HK-2 (cell line): ENCODE data around the gene MDC1.
"Not testable (repeated sequence)": the region's sequence is repeated elsewhere in the genome, so short reads cannot be mapped to it uniquely, and the experiment has no call there.

Experiments
- DNase-seq: peaks from one replicate; pipeline ENCODE4 v3.0.0-alpha.2; 2018; ENCODE audit not compliant: unreplicated experiment

Gene MDC1

GRCh38 chr6:30683183-30683979 lies 33.7 kb downstream of the MDC1 start:
- no peak for DNase-seq

GRCh38 chr6:30682143-30683117 lies 34.7 kb downstream of the MDC1 start:
- DNase-seq: peak; percentile 82

- DNase-seq: no peak
Observed at GRCh38 chr6:30681766-30682142, 35.3 kb downstream of the MDC1 start.

GRCh38 chr6:30679765-30680535 lies 37.1 kb downstream of the MDC1 start:
- no peak for DNase-seq

- DNase-seq: peak; percentile 62
Observed at GRCh38 chr6:30678964-30679726, 37.9 kb downstream of the MDC1 start.

- no peak for DNase-seq
Observed at GRCh38 chr6:30676660-30677285, 40.3 kb downstream of the MDC1 start.

GRCh38 chr6:30672445-30673253 lies 44.4 kb downstream of the MDC1 start, which contains the start of gene DHX16:
Gene DHX16, minus strand, starts transcription at chr6:30673006. Its CDS starts 165 bp downstream, at chr6:30672841.
- DNase-seq: peak; percentile 96

GRCh38 chr6:30670760-30671527 lies 46.1 kb downstream of the MDC1 start:
- DNase-seq: no peak

- DNase-seq: peak; percentile 31
Observed at GRCh38 chr6:30666300-30666699, 50.8 kb downstream of the MDC1 start.

- no peak for DNase-seq
Observed at GRCh38 chr6:30664994-30665767, 51.9 kb downstream of the MDC1 start.

GRCh38 chr6:30657922-30658321 lies 59.2 kb downstream of the MDC1 start:
- not testable (repeated sequence) for DNase-seq

- no peak for DNase-seq
Observed at GRCh38 chr6:30657454-30657853, 59.6 kb downstream of the MDC1 start.

GRCh38 chr6:30656513-30656912 lies 60.6 kb downstream of the MDC1 start:
- no peak for DNase-seq

- no peak for DNase-seq
Observed at GRCh38 chr6:30655743-30656094, 61.4 kb downstream of the MDC1 start.

- DNase-seq: no peak
Observed at GRCh38 chr6:30654798-30655742, 62.0 kb downstream of the MDC1 start.

- DNase-seq: no peak
Observed at GRCh38 chr6:30651143-30651542, 65.9 kb downstream of the MDC1 start.
